Calu3 (cell line): Measurements from ENCODE around the gene BRPF3. TPM values are rescaled to one million over a fixed set of nuclear protein-coding genes. Genes with fewer than 3 reads are reported as not detected.

Experiments
- BruUV-seq: library from RNA; stranded (reverse); fragments of 400-500 nt; replicated peaks from 2 replicates; lab custom pipeline; 2021; lab: Mats Ljungman, UMichigan
- CTCF ChIA-PET: fragments of 300-600 bp; sonication (Branson Sonifier 250); formaldehyde crosslinking; loops from one replicate; lab custom pipeline; 2022; ENCODE audit warnings: antibody characterized with exemption; lab: Charles Lee
- DNase-seq: peaks from one replicate; pipeline ENCODE4 v3.0.0; 2022
- H3K27ac Mint-ChIP-seq: one replicate; pipeline ENCODE4 v1.8.0; 2022; ENCODE audit warnings: mixed read lengths; ENCODE audit not compliant: unreplicated experiment
- H3K27me3 Mint-ChIP-seq: one replicate; pipeline ENCODE4 v1.8.0; 2022; ENCODE audit warnings: mixed read lengths; ENCODE audit not compliant: unreplicated experiment
- H3K36me3 Mint-ChIP-seq: one replicate; pipeline ENCODE4 v1.8.0; 2022; ENCODE audit warnings: mild to moderate bottlenecking, moderate library complexity, mixed read lengths; ENCODE audit not compliant: insufficient read depth, unreplicated experiment
- H3K4me1 Mint-ChIP-seq: one replicate; pipeline ENCODE4 v1.8.0; 2022; ENCODE audit warnings: mild to moderate bottlenecking, low read depth, mixed read lengths; ENCODE audit not compliant: unreplicated experiment
- H3K4me3 Mint-ChIP-seq: one replicate; pipeline ENCODE4 v1.8.0; 2022; ENCODE audit warnings: mild to moderate bottlenecking, low read depth, moderate library complexity, mixed read lengths; ENCODE audit not compliant: unreplicated experiment
- H3K9me3 Mint-ChIP-seq: one replicate; pipeline ENCODE4 v1.8.0; 2022; ENCODE audit warnings: low read depth, mixed read lengths; ENCODE audit not compliant: unreplicated experiment
- intact Hi-C: fragments of 100-400 bp; cut with micrococcal nuclease; formaldehyde crosslinking; loops from one replicate; pipeline ENCODE4 v1.10.0; 2022; ENCODE audit not compliant: unreplicated experiment
- total RNA-seq: library from RNA; stranded (reverse); gene quantifications from 2 replicates; pipeline ENCODE4 v1.2.3, GENCODE V29; 2022
- TF ChIP-seq, protein P1 (sequence below): fragments of 200-600 bp; IDR thresholded peaks from one replicate; pipeline ENCODE4 v1.8.0; 2022; ENCODE audit warnings: antibody characterized with exemption; ENCODE audit not compliant: unreplicated experiment

The BRPF3 gene
- total RNA-seq, 1 experiment from 2014 or later = 49.1 TPM

DNA sequence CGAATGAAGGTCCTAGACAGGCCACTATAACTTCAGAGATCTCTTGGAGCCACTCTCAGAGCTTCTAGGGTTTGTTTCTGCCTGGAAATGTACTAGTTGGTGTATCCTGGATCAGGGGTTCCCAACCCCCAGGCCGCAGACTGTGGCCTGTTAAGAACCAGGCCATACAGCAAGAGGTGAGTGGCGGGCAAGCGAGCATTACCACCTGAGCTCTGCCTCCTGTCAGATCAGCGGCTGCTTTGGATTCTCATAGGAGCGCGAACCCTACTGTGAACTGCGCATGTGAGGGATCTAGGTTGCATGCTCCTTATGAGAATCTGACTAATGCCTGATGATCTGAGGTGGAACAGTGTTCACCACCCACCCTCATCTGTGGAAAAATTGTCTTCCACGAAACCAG lies 2.4 kb downstream of the BRPF3 start:
- BruUV-seq = no TSS peak
- H3K4me1 Mint-ChIP-seq = peaks cover 20% of the 10 kb centered on the region
- intact Hi-C loops = loop anchor here (5.0 kb wide), 2 partner anchors 77 to 172 kb away; partner anchors contain the start of gene MAPK14
- no peaks in the 10 kb centered on the region for H3K27me3 Mint-ChIP-seq
- no peak overlapping the region for H3K4me3 Mint-ChIP-seq
- no peak overlapping the region for H3K27ac Mint-ChIP-seq
- H3K9me3 Mint-ChIP-seq = no peaks in the 10 kb centered on the region
- CTCF ChIA-PET = no interaction called here
- no peak for DNase-seq
- TF ChIP-seq, protein P1, sequence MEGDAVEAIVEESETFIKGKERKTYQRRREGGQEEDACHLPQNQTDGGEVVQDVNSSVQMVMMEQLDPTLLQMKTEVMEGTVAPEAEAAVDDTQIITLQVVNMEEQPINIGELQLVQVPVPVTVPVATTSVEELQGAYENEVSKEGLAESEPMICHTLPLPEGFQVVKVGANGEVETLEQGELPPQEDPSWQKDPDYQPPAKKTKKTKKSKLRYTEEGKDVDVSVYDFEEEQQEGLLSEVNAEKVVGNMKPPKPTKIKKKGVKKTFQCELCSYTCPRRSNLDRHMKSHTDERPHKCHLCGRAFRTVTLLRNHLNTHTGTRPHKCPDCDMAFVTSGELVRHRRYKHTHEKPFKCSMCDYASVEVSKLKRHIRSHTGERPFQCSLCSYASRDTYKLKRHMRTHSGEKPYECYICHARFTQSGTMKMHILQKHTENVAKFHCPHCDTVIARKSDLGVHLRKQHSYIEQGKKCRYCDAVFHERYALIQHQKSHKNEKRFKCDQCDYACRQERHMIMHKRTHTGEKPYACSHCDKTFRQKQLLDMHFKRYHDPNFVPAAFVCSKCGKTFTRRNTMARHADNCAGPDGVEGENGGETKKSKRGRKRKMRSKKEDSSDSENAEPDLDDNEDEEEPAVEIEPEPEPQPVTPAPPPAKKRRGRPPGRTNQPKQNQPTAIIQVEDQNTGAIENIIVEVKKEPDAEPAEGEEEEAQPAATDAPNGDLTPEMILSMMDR = no peak
- H3K36me3 Mint-ChIP-seq = peaks cover 32% of the 10 kb centered on the region

GRCh38 chr6:36200154-36200891 lies 3.8 kb downstream of the BRPF3 start:
- Mint-ChIP-seq H3K27ac (no peak overlapping the region), H3K4me3 (no peak overlapping the region), H3K36me3 (peaks cover 32% of the 10 kb centered on the region), H3K4me1 (peaks cover 20% of the 10 kb centered on the region), H3K27me3 (no peaks in the 10 kb centered on the region), H3K9me3 (no peaks in the 10 kb centered on the region)
- CTCF ChIA-PET = no interaction called here
- no peak for DNase-seq
- BruUV-seq = no TSS peak
- intact Hi-C loops = no loop called here
- TF ChIP-seq, protein P1 = no peak

GRCh38 chr6:36200998-36201596 lies 4.6 kb downstream of the BRPF3 start:
- no peaks in the 10 kb centered on the region for H3K9me3 Mint-ChIP-seq
- intact Hi-C loops = no loop called here
- BruUV-seq = no TSS peak
- no peak overlapping the region for H3K4me3 Mint-ChIP-seq
- peaks cover 29% of the 10 kb centered on the region for H3K36me3 Mint-ChIP-seq
- DNase-seq = no peak
- CTCF ChIA-PET = no interaction called here
- peaks cover 20% of the 10 kb centered on the region for H3K4me1 Mint-ChIP-seq
- H3K27me3 Mint-ChIP-seq = no peaks in the 10 kb centered on the region
- TF ChIP-seq, protein P1 = no peak
- no peak overlapping the region for H3K27ac Mint-ChIP-seq

GRCh38 chr6:36201612-36202011 lies 5.1 kb downstream of the BRPF3 start:
- Mint-ChIP-seq H3K4me3 (no peak overlapping the region), H3K36me3 (peaks cover 28% of the 10 kb centered on the region), H3K27ac (no peak overlapping the region), H3K4me1 (peaks cover 20% of the 10 kb centered on the region), H3K9me3 (no peaks in the 10 kb centered on the region), H3K27me3 (no peaks in the 10 kb centered on the region)
- TF ChIP-seq, protein P1 = no peak
- DNase-seq = no peak
- intact Hi-C loops = no loop called here
- CTCF ChIA-PET = interaction anchor here (0.6 kb wide), 1 partner anchor 234 kb away, joined by 3 read pairs; no protein-coding TSS in a partner anchor
- no TSS peak for BruUV-seq
